ENCODE data around the gene PIGN.
A peak's percentile ranks its signal among the peaks of the same experiment; 100 is the strongest.

PIGN gene

DNA sequence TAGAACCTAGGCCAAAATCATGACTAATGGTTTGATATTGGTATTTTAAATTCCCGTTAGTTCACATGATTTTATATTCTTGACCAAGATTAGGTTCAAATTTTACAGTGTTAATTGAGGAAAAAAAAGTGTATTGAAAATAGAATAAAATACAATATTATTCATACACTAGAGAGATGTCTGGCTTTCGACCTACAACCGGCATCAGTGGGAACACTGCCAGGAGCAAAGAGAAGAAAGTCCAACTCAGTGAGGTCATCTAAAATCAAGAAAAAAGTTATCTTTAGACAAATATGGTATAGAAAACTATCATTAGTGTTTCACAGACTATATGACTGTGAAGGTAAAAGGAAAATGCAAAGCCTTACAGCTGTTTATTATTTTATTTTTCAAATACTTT, 81.5 kb downstream of the PIGN start:
- no peak for DNase-seq

DNA sequence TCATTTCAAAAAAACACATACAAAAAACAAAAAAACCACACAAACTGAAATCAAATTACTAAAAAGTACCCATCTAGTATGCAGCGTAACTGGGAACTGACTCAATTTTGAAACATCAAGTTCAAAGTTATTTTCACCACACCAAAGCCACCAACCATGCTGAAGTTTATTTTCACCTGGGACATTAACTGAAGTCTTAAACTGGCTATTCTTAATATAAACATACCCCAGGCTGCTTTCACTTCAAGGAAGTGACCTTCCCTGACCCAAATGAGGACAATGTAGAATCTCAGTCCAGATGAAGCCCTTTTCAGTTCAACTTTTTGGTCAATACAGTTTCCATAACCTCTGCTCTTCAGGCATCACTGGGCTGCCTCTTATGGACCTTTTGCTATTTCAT, 84.6 kb downstream of the PIGN start:
- DNase-seq = no peak

DNA sequence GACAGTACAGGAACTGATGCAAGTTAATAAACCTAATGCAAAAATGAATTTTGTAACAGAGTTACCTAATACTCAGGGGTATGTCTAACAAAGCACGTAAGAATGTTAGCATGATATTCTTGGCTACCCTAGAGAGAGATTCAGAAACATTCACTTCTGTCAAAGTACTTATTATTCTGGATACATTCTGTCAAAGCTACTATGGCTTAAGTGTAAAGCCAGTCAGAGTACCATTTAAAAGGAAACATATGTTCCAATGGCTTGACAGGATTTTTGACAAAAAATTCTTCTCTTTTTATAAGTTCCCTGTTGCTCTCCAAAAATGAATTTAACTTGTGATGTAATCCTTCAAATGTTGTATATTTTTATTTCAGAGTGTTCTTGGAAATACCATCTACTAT, 85.5 kb downstream of the PIGN start:
- no peak for DNase-seq

DNA sequence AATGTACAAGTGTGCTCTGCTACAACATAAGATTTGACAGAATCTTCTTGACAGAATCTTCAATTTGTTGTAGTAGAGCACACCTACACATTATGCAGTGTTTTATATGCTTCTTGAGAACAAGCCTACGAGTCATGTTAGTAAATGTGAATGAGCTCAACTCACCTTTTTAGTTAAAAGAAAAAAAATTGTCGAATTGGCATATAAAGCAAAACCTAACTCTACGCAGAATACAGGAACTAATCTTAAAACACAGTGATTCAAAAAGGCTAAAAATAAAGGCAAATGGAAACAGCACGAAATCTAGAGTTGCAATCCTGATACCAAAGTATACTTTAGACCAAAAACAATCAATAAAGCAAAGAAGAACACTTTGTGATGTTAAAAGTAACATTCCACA, 87.9 kb downstream of the PIGN start:
- DNase-seq = no peak

DNA sequence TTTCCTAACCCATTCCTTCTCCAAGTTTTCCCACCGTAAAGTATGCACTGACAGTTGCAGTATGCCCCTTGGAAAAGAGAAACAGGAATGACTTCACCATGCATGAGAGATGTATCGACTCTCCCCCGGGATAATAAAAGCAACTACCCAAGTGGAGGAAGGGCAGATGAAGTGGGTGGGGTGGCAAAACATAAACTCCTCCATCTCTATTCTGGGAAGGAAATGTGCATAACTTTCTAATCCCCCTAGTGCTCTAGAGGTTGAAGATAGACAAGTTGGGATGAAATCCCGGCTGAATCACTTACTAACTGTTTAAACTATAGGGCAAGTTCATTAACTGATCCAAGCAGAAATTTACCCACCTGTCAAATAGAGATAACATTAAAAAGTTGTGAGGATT, 89.2 kb downstream of the PIGN start:
- DNase-seq = no peak

DNA sequence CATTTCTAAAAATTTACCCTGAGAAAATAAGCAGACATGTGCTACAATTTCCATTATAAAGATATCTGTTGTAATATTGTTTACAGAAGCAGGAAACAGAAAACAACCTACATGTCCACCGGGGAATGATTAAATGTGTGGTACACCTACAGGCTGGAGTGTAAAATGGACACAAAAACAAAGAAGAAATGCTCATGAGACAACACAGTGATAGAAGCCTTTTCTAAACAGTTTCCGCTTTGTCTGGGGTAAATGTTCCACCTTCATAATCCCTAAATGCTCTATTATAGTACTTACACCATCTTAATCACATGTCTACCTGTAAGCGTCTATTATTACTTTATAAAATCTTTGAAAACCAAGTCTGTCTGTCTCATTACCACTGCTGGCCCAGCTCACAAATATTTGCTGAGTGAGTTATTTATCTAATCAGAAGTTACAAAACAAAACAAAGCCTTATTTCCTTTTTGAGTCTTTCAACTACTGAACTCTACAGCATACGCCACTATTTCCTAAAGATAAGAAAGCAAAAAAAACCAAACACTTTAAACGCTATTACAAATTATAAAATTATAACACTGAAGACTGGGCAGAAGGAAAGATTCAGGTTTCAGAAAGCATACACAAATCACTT, 95.3 kb downstream of the PIGN start:
- no peak for DNase-seq

DNA sequence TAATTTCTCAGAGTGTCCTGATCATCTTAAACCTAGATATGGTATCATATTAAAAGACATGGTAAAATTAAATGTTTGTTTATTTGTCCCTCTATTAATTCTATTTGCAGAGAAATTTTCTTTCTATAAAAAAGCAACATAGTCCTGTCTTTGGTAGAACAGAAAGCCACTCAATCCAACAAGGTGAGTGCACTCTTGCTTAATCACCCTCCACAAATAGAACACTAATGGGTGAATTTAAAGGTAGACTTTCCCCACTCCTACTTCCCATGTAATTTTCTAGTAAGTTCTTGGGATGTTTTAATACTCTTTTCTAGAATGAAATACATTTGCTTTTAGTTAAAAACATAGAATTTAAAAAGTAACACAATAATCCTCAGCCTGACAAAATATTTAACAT, 97.7 kb downstream of the PIGN start:
- DNase-seq = no peak

DNA sequence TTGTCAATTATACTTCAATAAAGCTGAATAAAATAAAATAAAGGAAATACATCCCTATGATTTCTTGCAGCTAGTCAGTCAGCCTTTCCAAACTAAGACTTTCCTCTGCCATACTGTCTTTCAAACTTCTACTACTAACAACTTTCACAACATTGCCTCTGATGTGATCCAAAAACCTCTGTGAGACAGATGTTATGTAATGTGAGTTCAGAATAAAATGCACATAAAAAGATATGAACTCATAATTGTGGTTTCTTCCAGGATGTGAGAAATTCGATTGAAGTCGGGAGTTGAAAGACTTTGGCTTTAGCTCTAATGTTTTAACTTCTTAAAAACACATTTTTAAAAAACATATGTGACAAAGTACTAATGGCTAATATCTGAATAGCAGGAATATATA, 98.7 kb downstream of the PIGN start:
- peak; percentile 10 for DNase-seq

DNA sequence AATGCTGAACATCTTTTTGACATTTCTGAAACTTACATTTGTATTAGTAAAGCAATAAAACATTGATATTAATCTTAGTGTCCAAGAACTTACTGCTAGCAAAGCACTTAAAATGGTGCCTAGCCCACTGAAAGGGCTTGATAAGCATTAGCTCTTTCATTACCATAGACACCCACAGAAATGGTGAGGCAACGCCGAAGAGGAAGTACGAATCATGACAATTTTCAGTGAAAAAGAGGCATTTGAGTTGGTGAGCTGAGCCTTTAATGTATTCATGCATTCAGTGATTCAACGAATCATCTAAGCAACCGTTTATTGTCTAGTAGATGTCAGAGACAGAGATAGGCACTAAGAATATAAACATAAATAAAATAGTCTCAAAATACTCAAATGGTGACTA, 101.1 kb downstream of the PIGN start:
- no peak for DNase-seq

DNA sequence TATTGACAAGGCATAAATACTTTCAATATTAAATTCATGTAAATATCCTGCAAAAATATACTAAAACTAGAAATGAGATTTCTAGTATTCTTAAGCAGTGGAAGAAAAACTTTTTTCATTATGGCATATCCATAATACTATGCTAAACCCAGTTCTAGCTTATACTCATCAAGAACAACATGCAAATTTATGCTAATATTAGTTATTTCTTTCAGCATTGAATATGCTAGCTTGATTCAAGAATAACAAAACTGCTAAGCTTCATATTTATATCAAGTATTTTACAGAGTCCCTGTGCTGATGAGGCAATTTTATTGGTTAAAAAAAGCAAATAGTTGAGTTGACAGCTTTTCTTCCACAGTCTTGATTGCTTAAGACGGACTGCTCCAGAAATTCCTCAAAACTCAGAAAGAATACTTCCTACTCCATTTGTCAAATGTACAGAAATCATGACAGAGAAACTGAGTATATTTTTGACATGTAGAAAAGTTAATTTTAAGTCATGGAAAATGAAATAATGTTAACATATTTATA, 105.0 kb downstream of the PIGN start:
- no peak for DNase-seq

DNA sequence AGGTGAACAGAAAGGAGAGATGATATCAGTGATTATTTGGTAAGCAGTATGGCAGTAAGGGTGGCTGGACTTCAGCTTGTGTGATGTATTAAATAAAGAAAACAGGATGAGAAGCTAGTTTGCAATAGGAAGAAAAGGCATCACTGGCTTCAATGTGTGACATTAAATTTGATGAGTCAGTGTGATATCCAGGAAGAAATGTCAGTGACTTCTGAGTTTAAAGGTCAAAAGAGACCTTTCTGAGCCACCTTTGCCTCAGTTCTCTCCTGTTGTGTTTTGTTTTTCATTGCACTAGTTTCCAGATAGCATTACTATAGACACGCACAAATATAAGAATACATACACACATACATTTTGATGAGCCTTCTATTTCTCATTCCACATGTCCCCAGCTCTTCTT, 105.6 kb downstream of the PIGN start:
- no peak for DNase-seq

DNA sequence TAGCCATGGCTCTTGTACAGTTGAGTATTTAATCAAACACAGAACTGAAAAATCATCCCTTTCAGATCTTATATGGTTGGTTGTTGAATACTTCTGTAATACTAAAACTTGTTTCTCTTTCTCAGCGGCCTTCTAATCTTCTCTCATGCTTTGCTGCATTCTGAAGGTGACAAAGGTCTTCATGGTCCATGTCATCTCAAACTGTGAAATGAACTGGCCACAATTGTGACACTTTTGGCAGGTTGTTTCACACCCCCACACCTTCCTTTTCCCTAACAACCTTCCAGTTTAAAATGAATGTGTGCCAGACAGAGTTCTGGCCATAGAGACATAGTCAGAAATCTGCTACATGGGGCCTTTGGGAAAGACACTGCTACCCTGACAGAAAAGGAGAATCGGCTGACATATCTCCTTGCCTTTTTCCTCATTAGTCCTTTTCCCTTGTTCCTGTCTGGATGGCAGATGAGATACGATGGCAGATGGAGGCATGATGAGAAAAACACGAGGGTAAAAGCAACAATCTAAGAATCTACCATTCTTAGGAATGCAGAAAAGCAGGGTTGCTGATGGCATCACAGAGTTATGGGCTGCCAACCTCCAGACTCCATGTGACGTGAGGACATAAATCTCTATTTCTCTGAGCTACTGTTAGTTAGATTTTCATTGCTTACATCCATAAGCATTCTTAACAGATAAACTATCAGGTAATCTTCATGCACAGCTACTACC, 106.5 kb downstream of the PIGN start:
- no peak for DNase-seq

DNA sequence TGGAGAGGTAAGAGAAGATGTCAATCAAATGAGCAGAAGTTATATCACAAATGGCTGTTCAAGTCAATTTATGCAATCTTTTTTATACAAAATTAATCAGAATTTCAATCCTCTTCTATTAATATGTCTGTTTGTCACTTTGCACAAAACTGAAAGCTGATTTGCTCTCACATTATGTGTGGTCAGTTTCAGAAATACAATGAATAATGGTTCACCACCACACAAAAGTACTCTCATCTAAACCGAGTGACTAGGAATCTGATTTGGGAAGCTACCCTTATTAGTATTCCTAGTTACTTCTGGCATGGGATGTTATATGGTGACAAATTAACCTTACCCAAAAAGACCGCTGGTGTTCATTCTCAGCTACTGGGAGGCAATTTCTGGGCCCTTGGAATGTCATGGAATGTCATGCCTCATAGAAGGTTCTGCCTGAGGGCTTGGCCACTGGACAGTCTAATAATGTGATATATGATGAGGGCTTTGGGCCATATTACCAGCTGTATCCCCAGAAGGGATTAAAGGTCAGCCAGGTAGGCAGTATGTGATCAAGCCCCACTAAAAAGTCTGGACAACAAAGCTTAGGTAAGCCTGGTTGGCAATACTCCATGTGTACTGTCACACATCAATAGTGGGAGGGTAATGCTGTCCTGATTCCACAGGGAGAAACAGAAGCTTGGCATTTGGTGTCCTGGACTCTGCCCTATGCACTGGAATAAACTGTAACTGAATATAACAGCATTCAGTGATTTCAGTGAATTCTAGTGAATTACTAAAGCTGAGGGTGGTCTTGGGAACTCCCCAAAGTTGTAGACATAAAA, 113.2 kb downstream of the PIGN start:
- no peak for DNase-seq

DNA sequence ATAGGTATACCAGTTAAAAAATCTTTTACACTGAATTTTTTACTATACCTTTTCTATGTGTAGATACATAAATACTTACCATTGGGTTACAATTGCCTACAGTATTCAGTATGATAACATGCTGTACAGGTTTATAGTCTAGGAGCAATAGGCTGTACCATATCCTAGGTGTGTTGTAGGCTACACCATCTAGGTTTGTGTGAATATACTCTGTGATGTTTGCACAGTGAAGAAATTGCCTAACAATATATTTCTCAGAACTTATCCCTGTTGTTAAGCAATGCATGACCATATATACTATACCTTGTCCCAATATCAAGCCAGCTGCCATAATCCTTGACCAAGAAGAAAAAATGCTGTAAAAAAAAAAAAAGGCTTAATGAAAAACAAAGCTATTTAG, 114.5 kb downstream of the PIGN start:
- DNase-seq = no peak

DNA sequence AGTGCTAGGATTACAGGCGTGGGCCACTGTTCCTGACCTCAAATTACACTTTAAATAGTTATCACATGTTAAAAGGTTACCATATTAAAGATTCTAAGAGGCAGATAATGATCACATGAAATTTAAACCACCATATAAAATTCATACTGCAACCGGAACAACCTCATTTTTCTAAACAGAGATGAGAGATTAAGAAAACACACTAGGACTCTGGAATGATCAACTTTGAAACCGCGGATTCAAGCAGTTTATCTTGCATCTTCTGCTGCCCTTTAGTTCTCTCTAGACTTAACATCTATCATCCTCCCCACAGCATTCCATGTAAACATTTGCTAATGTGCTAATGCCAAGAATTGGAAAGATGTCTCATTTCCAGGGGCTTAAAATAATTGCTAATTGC, 115.8 kb downstream of the PIGN start:
- DNase-seq = no peak

DNA sequence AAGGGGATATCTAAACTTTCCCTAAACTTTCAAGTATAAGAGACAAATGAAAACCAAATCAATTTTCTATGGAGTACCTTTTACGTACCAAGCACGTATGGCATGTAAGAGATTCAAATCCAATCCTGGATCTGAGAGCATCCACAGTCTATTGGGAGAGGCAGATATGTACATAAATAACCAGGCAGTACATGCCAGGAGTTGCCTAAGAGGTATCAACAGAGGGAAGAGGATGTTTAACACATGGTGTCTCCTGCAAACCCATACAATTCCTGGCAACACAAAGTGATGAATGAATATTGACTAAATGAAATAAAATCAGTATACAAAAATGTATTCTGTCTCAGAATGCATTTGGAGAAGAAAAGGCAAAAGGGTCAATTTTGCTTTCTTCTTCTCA, 116.6 kb downstream of the PIGN start:
- no peak for DNase-seq

DNA sequence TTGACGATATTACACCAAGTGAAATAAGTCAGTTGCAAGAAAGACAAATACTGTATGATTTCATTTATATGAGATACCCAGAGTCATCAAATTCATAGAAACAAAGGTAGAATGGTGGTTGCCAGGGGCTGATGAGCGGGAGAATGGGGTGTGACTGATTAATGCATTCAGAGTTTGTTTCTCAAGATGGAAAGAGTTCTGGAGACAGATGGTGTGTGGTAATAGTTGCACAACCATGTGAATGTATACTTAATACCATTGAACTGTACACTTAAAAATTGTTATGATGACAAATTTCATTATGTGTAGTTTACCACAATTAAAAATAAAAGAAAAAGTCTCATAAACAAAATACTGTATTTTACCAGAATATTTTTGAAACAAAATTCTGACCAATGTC, 117.3 kb downstream of the PIGN start:
- no peak for DNase-seq

DNA sequence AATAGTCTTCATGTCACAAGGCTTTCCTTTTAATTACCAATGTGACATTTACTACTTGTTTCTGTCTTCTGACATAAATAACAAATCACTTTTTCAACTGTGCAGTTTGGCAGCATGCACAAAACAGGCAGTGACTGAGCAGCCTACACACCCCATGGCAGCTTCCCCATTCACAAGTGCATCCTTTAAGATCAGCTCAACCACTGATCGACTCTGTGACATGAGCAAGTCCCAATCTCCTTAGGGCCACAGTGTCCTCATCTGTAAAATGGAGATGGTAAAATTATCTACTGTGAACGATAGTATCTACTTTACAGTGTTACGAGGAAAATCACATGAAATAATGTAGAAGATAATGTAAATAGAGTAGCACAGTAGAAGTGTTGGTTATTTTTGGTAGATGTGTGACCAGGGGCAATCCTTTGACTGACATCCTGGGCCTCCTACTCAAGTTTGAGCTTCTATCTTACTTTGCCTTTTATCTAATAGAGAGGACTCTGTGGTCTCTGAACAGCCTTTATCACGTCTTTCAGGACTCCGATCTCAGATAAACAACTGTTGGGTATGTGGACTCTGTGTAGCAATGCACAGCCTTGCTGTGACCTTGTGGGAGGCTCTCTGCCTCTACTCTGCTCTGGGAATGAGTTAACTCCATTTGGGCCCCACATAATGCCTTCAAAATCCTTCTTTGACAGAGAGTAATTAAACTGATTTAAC, 120.6 kb downstream of the PIGN start:
- no peak for DNase-seq

DNA sequence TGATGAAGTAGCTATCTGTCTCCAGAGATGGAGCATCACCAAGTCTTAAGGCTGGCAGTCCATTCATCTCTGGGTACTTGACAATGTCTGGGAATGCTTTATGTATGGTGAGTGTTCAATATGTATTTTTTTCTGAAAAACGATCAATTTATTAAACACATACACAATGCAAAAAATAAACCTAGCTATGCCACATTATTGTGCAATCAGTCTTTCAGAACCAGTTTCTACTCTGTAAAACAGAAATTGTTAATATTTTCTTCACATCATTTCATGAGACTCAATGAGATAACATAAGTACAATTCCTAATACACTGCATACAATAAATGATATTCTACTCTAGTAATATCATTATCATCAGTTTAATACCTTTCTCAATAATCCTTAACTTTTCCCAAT, 122.5 kb downstream of the PIGN start:
- no peak for DNase-seq

DNA sequence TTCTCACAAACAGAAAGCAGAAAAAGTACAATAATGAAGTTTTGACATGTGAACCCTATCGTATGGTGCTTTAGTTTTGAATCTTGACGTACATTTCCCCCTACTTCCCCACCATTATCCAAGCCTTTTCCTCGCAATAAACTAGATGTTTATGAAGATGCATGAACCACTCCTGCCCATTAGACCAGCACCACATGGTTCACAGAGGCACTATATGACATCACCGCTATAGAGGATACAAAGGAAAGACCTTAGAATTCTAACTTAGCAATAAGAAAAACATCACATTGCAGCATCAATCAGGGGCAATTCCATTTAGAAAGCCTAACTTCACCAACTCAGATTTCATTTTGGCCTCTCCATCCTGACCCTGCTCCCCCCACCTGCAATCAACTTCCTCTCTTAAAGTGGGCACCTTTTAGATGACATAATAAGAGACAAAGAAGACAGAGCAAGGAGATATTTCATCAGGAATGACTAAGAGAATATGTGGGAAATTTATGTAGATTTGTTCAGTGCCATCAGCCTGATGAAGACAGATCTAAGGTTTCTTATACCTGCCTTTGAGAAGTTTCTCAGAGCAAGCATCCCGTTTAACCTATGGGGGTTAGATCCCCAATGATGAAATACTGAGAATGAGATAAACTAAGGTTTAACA, 124.9 kb downstream of the PIGN start:
- no peak for DNase-seq

DNA sequence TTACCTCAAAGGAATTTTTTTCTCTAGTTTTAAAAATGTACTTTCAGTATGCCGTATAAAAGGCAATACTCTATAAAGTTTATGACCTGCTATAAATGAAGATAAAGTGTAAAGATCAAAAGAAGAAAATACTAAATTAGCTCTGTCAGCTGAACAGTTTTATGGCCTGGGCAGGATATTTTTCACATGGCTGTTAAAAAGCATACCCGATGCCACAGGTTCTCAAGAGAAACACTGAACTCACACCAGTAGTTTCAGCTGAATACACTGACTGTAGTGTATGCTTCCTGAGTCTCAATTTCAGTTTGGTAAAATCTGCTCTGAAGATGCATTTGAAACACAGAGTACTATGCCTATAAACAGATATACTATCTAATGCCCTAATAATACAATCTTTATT, 126.0 kb downstream of the PIGN start:
- no peak for DNase-seq

DNA sequence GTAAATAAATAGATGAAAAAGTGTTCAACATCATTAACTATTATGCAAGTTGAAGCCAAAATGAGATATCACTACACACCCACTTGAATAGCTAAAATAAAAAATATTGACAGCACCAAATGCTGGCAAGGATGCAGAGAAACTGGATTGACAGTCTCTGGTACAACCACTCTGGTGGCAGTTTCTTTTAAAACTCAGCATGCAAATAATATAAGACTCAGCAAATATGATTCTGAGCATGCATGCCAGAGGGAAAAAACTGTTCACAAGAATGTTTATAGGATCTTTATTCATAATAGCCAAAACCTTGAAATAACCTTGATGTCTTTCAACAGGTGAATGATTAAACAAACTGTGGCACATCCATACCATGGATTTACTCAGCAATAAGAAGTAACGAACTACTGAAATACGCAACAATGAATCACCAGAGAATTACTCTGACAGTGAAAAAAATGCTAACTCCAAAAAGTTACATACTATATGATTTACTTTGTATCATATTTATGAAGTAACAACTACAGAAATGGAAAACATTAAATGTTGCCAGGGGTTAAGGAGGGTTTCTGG, 131.8 kb downstream of the PIGN start:
- DNase-seq = no peak
